Measurements from ENCODE around the gene CZIB. TPM values are rescaled to one million over a fixed set of nuclear protein-coding genes. Genes with fewer than 3 reads are reported as not detected.

The CZIB gene
- total RNA-seq, 1 donor from 2014 or later: 115 TPM

DNA sequence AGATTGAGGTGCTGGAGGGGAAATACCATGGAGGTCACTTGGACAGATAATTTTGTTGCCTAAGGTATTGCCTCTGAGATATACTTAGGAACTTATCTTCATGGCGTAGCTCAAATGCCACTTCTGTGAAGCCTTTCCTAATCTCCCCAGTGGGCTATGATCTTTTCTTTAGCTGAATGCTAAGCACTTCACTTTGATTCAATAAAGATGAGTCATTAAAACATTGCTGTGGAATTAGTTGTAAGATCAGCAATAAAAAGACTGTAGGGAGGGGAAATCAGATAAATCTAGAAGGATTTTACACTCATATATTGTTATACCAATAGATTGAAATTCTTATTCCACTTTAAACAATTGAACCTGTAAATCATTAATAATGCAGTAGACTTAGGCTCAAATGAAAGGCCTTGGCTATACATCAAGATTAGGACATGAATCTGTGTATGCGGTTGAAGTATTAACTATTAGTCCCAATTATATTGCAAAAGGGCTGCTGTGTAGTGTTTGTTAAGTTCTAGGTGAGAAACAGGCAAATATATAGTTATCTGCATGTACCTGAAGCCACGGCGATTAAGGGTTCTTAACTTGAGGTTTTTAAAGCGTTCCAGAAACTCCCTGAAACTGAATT is 37.1 kb upstream of the CZIB start:
- H3K4me3 Mint-ChIP-seq: no peak overlapping the region

GRCh38 chr1:53256511-53257453 is 36.3 kb upstream of the CZIB start:
- no peak for DNase-seq (ENCODE audit: low spot score)
- no peak overlapping the region for H3K9ac ChIP-seq
- H3K4me2 ChIP-seq: no peak overlapping the region
- H3K4me1 Mint-ChIP-seq: no peaks in the 10 kb centered on the region
- no peak overlapping the region for H3K4me3 ChIP-seq
- no peaks in the 10 kb centered on the region for H3K4me1 ChIP-seq
- H3K27me3 Mint-ChIP-seq (ENCODE audit: insufficient read depth, low read depth): no peaks in the 10 kb centered on the region
- H4K20me1 ChIP-seq (ENCODE audit: low read depth): no peaks in the 10 kb centered on the region
- no peak overlapping the region for H2AFZ ChIP-seq (replicated peaks)
- H3K36me3 Mint-ChIP-seq: peaks cover 9% of the 10 kb centered on the region
- H3K4me3 Mint-ChIP-seq: no peak overlapping the region
- TF ChIP-seq EZH2phosphoT487 (IDR thresholded peaks at IDR 0.05) (no peak), EZH2 (IDR thresholded peaks at IDR 0.05) (no peak)
- TF ChIP-seq, protein P1, sequence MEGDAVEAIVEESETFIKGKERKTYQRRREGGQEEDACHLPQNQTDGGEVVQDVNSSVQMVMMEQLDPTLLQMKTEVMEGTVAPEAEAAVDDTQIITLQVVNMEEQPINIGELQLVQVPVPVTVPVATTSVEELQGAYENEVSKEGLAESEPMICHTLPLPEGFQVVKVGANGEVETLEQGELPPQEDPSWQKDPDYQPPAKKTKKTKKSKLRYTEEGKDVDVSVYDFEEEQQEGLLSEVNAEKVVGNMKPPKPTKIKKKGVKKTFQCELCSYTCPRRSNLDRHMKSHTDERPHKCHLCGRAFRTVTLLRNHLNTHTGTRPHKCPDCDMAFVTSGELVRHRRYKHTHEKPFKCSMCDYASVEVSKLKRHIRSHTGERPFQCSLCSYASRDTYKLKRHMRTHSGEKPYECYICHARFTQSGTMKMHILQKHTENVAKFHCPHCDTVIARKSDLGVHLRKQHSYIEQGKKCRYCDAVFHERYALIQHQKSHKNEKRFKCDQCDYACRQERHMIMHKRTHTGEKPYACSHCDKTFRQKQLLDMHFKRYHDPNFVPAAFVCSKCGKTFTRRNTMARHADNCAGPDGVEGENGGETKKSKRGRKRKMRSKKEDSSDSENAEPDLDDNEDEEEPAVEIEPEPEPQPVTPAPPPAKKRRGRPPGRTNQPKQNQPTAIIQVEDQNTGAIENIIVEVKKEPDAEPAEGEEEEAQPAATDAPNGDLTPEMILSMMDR (IDR thresholded peaks at IDR 0.05): no peak
- H3F3A ChIP-seq (ENCODE audit: low read depth): no peaks in the 10 kb centered on the region
- no peaks in the 10 kb centered on the region for H3K27me3 ChIP-seq
- no peak overlapping the region for H3K27ac ChIP-seq
- H3K79me2 ChIP-seq (ENCODE audit: low read depth): no peaks in the 10 kb centered on the region
- no peaks in the 10 kb centered on the region for H3K36me3 ChIP-seq
- H3K9me3 ChIP-seq (ENCODE audit: low read depth): no peaks in the 10 kb centered on the region
- H3K27ac Mint-ChIP-seq: no peak overlapping the region
- H3K9me3 Mint-ChIP-seq: no peaks in the 10 kb centered on the region

More for the DNA sequence above, 37.1 kb upstream of the CZIB start:
- no peaks in the 10 kb centered on the region for H4K20me1 ChIP-seq (ENCODE audit: low read depth)
- no peaks in the 10 kb centered on the region for H3K79me2 ChIP-seq (ENCODE audit: low read depth)
- no peaks in the 10 kb centered on the region for H3K9me3 Mint-ChIP-seq
- H3K9ac ChIP-seq: no peak overlapping the region
- H3K36me3 ChIP-seq: no peaks in the 10 kb centered on the region
- TF ChIP-seq, protein P1 (IDR thresholded peaks at IDR 0.05): no peak
- TF ChIP-seq EZH2 (IDR thresholded peaks at IDR 0.05) (no peak), EZH2phosphoT487 (IDR thresholded peaks at IDR 0.05) (no peak)
- no peaks in the 10 kb centered on the region for H3K27me3 ChIP-seq
- peaks cover 9% of the 10 kb centered on the region for H3K36me3 Mint-ChIP-seq
- no peak overlapping the region for H3K4me2 ChIP-seq
- H3K4me1 ChIP-seq: no peaks in the 10 kb centered on the region
- no peak overlapping the region for H3K27ac Mint-ChIP-seq
- H3K4me3 ChIP-seq: no peak overlapping the region
- DNase-seq (ENCODE audit: low spot score): no peak
- no peaks in the 10 kb centered on the region for H3F3A ChIP-seq (ENCODE audit: low read depth)
- no peaks in the 10 kb centered on the region for H3K27me3 Mint-ChIP-seq (ENCODE audit: insufficient read depth, low read depth)
- no peaks in the 10 kb centered on the region for H3K4me1 Mint-ChIP-seq
- no peaks in the 10 kb centered on the region for H3K9me3 ChIP-seq (ENCODE audit: low read depth)
- no peak overlapping the region for H3K27ac ChIP-seq
- no peak overlapping the region for H2AFZ ChIP-seq (replicated peaks)

GRCh38 chr1:53255031-53255430 is 34.6 kb upstream of the CZIB start:
- no peak for DNase-seq (ENCODE audit: low spot score)
- Histone ChIP-seq H3K27me3 (no peaks in the 10 kb centered on the region), H2AFZ (replicated peaks) (no peak overlapping the region), H3K4me2 (no peak overlapping the region), H4K20me1 (ENCODE audit: low read depth) (no peaks in the 10 kb centered on the region), H3K9ac (no peak overlapping the region), H3K4me1 (no peaks in the 10 kb centered on the region), H3K9me3 (ENCODE audit: low read depth) (no peaks in the 10 kb centered on the region), H3K4me3 (no peak overlapping the region), H3F3A (ENCODE audit: low read depth) (no peaks in the 10 kb centered on the region), H3K36me3 (no peaks in the 10 kb centered on the region), H3K79me2 (ENCODE audit: low read depth) (no peaks in the 10 kb centered on the region), H3K27ac (no peak overlapping the region)
- no peaks in the 10 kb centered on the region for H3K9me3 Mint-ChIP-seq
- no peak overlapping the region for H3K4me3 Mint-ChIP-seq
- H3K36me3 Mint-ChIP-seq: peaks cover 8% of the 10 kb centered on the region
- H3K27ac Mint-ChIP-seq: no peak overlapping the region
- H3K4me1 Mint-ChIP-seq: no peaks in the 10 kb centered on the region
- TF ChIP-seq, protein P1 (IDR thresholded peaks at IDR 0.05): no peak
- TF ChIP-seq EZH2phosphoT487 (IDR thresholded peaks at IDR 0.05) (no peak), EZH2 (IDR thresholded peaks at IDR 0.05) (no peak)
- H3K27me3 Mint-ChIP-seq (ENCODE audit: insufficient read depth, low read depth): no peaks in the 10 kb centered on the region

All from neural progenitor cell (in vitro differentiated cells).